Measurements from ENCODE around the gene CBX8. TPM values are rescaled to one million over a fixed set of nuclear protein-coding genes. Genes with fewer than 3 reads are reported as not detected.

Gene CBX8
- total RNA-seq, 4 donors from 2014 or later: 1.7 to 3.5 (median 2.7) TPM

DNA sequence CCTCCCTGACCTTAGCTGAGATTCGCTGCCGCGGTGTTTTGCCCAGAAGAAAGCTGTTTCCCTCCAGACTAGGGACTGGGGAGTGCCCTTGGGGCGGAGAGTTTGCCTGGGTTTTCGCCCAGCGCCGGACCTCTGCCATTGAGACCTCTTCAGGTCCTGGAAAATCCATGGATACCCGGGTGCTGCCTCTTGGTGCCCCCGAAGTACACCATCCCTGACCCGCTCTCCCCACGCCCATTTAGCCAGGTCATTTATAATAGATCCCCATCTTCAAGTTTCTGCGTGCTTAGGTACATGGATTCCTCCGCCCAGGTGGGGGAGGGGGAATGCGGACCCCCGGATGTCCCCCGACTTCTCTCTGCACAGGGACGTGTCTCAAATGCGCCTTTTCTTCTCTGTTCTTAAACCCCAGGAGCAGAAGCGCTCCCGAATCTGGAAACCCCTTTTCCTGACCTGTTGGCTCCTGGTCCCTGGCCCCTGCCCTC is 15.0 kb upstream of the CBX8 start:
- Histone ChIP-seq H3K9me3 (no peaks in the 10 kb centered on the region), H3K4me1 (peaks cover 40 to 63% of the 10 kb centered on the region in 2 donors), H3K27ac (no peak overlapping the region), H3K36me3 (no peaks in the 10 kb centered on the region), H3K27me3 (peaks cover 62% of the 10 kb centered on the region), H3K4me3 (replicated peaks in 1 of 3) (no peak overlapping the region)
- intact Hi-C loops (cut with DNase I): no loop called here
- DNase-seq: no peak
- TF ChIP-seq, protein P1, sequence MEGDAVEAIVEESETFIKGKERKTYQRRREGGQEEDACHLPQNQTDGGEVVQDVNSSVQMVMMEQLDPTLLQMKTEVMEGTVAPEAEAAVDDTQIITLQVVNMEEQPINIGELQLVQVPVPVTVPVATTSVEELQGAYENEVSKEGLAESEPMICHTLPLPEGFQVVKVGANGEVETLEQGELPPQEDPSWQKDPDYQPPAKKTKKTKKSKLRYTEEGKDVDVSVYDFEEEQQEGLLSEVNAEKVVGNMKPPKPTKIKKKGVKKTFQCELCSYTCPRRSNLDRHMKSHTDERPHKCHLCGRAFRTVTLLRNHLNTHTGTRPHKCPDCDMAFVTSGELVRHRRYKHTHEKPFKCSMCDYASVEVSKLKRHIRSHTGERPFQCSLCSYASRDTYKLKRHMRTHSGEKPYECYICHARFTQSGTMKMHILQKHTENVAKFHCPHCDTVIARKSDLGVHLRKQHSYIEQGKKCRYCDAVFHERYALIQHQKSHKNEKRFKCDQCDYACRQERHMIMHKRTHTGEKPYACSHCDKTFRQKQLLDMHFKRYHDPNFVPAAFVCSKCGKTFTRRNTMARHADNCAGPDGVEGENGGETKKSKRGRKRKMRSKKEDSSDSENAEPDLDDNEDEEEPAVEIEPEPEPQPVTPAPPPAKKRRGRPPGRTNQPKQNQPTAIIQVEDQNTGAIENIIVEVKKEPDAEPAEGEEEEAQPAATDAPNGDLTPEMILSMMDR (IDR thresholded peaks at IDR 0.05): no peak
- TF ChIP-seq POLR2A (IDR thresholded peaks at IDR 0.05): no peak
- WGBS, 2 donors: 14% methylated on average over 11 to 19 of the region's 20 CpGs

DNA sequence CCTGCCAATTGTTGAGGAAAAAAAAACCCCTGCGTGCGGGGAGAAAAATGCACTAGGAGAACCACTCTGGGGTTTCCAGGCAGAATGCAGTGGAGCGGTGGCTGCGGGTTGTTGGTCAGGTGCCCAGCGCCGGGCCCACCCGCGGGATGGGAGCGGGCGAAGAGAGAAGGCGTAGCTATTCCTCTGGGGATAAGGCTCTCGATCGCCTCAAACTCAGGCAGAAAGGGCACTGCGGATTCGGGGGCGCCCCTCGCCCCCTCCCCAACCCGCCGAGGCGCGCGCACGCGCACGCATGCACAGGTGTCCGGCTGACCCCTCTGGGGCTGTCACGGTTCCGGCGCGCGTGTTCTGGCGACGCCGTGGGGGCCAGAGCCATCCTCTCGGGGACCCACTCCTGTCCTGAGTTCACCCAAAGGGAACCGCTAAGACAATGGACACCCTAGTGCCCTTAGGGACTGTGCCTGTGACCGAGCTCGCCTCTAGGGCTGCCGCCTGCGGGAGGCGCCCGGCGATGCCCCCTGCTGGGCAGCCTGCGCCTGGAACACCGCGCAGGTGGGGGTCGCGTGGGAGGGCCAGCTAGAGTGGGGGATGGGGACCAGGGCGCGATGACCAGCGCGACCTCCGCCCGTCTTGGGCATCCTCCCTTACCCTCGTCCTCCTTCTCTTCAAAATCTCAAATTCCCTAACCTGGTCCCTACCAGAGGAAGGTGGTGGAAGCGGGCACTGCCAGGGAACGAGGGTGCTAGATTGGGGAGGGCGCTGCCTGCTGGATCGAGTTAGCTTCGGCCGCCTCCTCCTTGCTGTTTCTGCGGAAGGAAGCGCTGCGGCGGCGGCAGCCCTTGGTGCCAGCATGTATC is 14.4 kb upstream of the CBX8 start:
- WGBS, 2 donors: 1 to 2% methylated on average over 13 to 26 of the region's 66 CpGs
- intact Hi-C loops (cut with DNase I): no loop called here
- DNase-seq: no peak
- H3K36me3 ChIP-seq: no peaks in the 10 kb centered on the region
- TF ChIP-seq, protein P1 (IDR thresholded peaks at IDR 0.05): peak in 4 of 6 experiments; percentile 7 to 43 (median 40)
- no peak for TF ChIP-seq POLR2A (IDR thresholded peaks at IDR 0.05)
- peaks cover 69% of the 10 kb centered on the region for H3K27me3 ChIP-seq
- H3K4me1 ChIP-seq: peaks cover 40 to 63% of the 10 kb centered on the region in 2 donors
- H3K4me3 ChIP-seq (replicated peaks in 1 of 3): no peak overlapping the region
- no peak overlapping the region for H3K27ac ChIP-seq
- no peaks in the 10 kb centered on the region for H3K9me3 ChIP-seq

DNA sequence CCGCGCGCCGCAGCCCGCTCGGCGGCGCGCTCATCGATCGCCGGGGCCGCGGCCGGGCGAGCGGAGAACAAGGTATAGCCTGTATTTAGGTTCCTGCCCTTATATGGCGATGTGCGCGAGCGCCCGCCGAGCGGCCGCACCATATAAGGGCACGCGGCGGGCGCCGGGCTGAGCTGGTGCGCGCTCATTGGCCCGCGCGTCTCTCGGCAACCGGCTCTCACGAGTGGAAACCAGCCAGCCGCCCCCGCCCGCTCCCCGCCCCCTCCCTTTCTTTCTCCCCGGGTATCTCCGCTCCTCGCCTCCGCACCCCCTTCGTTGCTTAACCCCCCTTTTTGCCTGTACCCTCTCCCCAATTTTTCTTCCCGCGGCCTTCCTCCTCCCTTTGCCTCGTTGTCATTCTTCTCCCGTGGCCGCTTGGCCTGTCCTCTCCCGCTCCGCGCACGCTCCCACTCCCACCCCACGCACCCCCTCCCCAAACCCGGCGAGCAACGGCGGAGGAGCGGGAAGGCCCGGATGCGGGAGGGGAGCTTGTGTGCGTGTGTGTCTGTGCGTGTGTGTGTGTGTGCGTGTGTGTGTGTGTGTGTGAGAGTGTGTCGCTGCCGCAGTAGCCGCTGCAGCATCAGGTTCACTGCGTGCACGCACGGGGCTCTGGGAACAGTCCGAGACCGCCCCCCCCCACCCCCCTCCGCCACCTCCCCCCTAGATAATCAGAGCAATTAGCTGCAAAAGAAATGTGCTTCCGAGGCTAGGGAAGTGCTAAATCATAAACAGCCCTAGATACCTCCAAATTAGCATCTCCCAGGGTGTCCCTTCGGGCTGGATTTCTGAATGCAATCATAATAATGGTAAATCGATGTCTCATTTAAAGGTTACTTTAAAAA is 13.5 kb upstream of the CBX8 start:
- TF ChIP-seq POLR2A (IDR thresholded peaks at IDR 0.05): no peak
- TF ChIP-seq, protein P1 (IDR thresholded peaks at IDR 0.05): no peak
- 2 to 3% methylated on average over 52 of the region's 79 CpGs for WGBS, 2 donors
- Histone ChIP-seq H3K4me3 (replicated peaks in 1 of 3) (no peak overlapping the region), H3K27ac (no peak overlapping the region), H3K4me1 (peaks cover 38 to 58% of the 10 kb centered on the region in 2 donors), H3K27me3 (peaks cover 78% of the 10 kb centered on the region), H3K9me3 (no peaks in the 10 kb centered on the region), H3K36me3 (no peaks in the 10 kb centered on the region)
- intact Hi-C loops (cut with DNase I): no loop called here
- peak; percentile 67 to 70 for DNase-seq

DNA sequence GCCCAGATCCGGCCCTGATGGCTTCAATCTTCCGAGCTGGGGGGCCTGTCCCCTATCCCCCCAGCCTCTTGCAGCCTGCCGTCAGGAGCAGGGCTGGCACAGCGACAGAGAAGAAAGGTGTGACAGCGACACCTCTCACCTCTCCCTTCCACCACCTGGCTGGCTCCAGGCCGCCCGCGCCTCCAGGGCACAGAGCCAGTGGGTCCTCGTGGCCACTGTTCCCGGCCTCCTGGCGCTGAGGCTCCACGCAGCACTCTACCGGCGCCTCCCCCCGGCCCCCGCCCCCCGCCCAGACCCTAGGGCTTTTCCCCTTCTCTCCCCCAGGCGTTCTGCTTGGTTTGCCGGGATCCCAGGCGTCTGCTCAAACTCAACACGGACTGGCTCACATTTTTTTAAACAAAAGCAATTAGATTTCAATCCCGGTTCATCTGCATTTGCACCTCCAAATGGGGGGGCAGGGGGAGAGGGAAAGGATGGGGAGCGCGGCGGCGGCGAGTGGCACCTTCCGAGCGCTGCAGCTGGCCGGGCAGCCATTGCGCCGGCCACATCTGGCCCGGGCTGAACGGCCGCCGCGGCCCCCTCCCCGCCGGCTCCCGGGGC is 12.8 kb upstream of the CBX8 start:
- Histone ChIP-seq H3K4me3 (replicated peaks in 1 of 3) (no peak overlapping the region), H3K36me3 (no peaks in the 10 kb centered on the region), H3K9me3 (no peaks in the 10 kb centered on the region), H3K27me3 (peaks cover 83% of the 10 kb centered on the region), H3K4me1 (peaks cover 32 to 54% of the 10 kb centered on the region in 2 donors), H3K27ac (no peak overlapping the region)
- peak; percentile 67 for DNase-seq
- intact Hi-C loops (cut with DNase I): loop anchor here (10.0 kb wide), 1 partner anchor 115 kb away; no protein-coding TSS in a partner anchor
- TF ChIP-seq, protein P1 (IDR thresholded peaks at IDR 0.05): no peak
- no peak for TF ChIP-seq POLR2A (IDR thresholded peaks at IDR 0.05)
- 1 to 2% methylated on average over 15 to 27 of the region's 40 CpGs for WGBS, 2 donors

Measured in thyroid gland (tissue), 4 donors.